Measurements from ENCODE around the gene UBTD2.

DNA sequence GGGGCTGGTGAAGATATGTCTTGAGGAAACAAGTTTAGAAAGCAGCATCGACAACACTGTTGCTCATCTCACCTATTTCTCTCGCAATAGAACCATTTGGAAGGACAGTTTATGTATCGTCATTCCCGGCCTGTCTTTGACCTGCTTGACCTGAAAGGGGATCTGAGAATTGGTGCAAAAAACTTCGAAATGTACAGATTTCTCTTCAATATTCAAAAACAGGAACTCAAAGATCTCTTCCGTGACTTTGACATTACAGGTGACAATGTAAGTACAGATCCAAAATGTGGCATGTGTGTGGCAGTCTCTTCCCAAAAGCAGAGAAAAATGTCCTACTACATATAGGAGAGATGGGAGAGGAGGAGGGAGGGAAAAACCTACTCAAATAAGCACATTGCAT, 83.1 kb downstream of the UBTD2 start:
- TF ChIP-seq, protein P1, sequence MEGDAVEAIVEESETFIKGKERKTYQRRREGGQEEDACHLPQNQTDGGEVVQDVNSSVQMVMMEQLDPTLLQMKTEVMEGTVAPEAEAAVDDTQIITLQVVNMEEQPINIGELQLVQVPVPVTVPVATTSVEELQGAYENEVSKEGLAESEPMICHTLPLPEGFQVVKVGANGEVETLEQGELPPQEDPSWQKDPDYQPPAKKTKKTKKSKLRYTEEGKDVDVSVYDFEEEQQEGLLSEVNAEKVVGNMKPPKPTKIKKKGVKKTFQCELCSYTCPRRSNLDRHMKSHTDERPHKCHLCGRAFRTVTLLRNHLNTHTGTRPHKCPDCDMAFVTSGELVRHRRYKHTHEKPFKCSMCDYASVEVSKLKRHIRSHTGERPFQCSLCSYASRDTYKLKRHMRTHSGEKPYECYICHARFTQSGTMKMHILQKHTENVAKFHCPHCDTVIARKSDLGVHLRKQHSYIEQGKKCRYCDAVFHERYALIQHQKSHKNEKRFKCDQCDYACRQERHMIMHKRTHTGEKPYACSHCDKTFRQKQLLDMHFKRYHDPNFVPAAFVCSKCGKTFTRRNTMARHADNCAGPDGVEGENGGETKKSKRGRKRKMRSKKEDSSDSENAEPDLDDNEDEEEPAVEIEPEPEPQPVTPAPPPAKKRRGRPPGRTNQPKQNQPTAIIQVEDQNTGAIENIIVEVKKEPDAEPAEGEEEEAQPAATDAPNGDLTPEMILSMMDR (IDR thresholded peaks at IDR 0.05), result no peak
- no peak for TF ChIP-seq POLR2A (IDR thresholded peaks at IDR 0.05)
